GM03348 (cell line): Measurements from ENCODE around the gene APOM.
A peak's percentile ranks its signal among the peaks of the same experiment; 100 is the strongest.

Source experiments
- DNase-seq: peaks from one replicate; pipeline ENCODE4 v3.0.0; 2012; ENCODE audit warnings: low spot score

The APOM gene

DNA sequence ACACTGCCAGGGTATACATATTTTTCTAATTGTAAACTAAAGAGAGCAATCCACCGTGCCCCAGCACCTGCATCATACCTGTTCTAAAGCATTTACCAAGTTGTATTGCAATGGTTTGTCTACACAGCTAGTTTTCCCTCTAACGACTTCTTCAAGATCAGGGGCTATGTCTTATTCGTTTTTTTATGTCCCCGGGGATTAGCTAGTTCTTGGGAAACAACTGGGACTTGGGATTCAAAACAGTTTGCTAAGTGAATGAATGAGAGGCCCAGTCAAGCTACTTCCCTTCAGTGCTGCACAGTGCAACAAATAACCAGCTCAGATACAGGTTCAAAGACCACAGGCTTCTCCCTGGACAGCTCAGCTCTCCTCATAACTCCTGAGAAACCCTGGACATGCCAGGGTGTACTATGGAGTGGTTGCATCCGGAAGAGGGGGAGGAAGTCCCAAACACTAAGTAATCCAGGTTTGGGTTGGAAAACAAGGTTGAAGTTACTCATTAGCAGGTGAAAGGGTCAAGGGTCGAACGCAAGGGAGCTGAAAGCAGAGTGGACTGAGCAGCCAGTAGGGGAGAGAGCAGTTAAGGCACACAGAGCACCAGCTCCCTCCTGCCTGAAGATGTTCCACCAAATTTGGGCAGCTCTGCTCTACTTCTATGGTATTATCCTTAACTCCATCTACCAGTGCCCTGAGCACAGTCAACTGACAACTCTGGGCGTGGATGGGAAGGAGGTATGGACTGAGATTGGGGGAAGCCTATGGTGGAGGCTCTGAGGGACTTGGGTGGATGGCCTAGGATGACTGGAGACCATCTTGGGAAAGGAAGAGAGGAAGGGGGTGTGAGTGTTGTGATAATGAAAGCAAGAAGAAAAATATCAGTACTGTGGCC lies at the start of gene APOM:
APOM (plus strand) TSS at position 546 of the 889 bp plus-strand sequence; CDS start at position 619, 73 bp downstream.
- DNase-seq: no peak

DNA sequence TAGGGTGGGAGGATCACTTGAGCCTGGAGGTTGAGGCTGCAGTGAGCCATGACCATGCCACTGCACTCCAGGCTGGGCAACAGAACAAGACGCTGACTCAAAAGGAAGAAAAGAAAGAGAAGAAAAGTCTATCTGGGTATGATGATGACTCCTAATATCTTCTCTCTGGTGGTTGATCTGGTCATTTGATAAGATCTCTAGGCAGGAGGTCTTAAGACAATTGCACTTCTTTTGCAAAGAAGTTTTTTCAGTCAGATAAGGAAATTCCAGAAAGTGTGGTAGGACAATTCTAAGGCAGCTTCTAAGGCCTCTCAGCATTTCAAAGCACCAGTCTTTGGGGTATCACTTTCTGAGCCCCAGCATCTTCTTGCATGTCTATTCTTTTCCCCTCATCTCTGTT lies 48.4 kb upstream of the APOM start:
- no peak for DNase-seq

DNA sequence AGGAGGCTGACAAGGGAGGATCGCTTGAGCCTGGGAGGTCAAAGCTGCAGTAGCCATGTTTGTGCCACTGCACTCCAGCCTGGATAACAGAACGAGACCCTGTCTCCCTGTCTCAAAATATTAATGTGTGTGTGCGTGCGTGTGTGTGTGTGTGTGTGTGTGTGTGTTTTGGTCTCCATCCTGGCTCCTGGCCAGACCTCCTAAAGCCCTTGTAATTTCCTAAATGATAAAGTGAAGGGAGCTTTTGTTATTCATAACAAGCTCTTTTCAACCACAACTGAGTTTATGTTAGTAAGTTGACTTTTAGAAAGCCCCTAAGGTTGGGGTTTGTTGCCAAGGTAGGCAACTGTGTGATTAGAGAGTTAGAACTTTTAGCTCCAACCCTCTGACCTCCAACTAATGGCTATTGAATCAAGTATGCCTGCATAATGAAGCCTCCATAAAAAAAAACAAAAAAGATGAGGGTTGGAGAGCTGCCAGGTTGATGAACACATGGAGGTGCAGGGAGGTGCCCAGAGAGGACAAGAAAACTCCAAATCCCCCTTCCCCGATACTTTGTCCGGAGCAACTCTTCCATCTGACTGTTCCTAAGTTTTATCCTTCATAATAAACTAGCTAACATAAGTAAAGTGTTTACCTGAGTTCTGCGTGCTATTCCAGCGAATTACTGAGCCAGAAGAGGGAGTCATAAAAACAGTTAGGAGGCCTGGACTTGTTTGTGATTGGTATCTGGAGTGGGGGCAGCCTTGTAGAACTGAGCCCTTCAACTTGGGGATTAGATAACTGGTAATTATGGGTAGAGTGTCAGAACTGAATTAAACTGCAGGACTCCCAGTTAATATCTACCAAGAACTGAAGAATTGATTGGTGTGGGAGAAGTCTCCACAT lies 45.9 kb upstream of the APOM start:
- DNase-seq: no peak

DNA sequence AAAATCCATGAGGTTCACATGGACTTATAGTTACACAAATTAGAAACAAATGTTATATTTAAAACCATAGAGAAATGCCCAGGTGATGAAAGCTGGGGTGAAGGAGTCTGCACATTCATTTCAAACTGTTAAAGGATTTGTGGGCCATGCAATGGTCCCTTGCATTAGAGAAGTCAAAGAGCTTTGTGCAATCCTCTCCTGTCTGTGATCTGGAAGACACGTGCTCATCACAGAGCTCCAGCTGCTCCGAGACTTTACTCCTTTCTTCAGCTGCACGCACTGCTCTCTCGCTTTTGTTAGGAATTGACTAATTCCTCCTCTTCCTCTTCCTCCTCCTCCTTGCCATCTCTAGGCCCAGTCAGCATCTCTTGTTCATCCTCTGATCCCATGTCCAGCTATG lies 44.7 kb upstream of the APOM start:
- DNase-seq: peak; percentile 26

DNA sequence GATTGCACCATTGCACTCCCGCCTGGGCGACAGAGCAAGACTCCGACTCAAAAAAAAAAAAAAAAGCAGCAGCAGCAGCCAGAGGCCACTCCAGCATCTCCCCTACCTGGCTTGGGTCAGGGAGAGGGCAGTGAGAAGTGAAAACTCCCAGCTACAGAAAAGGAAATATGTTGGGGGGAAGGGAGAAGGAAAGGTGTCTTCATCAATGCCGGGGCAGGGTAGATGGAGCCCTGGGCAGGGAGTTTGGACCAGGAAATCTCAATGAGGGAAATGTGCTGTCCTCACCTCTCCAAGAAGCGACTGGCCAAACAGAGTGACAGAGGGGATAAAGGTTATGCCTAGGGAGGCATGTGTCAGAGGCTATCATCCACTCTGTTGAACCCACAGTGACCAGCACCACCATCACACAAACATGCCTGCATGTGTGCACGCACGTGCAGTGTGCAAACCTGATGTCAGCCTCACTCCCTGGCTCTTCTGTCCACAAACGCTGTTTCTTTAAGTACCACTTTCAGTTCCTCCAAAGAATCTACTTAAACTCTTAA lies 41.5 kb upstream of the APOM start:
- DNase-seq: no peak

DNA sequence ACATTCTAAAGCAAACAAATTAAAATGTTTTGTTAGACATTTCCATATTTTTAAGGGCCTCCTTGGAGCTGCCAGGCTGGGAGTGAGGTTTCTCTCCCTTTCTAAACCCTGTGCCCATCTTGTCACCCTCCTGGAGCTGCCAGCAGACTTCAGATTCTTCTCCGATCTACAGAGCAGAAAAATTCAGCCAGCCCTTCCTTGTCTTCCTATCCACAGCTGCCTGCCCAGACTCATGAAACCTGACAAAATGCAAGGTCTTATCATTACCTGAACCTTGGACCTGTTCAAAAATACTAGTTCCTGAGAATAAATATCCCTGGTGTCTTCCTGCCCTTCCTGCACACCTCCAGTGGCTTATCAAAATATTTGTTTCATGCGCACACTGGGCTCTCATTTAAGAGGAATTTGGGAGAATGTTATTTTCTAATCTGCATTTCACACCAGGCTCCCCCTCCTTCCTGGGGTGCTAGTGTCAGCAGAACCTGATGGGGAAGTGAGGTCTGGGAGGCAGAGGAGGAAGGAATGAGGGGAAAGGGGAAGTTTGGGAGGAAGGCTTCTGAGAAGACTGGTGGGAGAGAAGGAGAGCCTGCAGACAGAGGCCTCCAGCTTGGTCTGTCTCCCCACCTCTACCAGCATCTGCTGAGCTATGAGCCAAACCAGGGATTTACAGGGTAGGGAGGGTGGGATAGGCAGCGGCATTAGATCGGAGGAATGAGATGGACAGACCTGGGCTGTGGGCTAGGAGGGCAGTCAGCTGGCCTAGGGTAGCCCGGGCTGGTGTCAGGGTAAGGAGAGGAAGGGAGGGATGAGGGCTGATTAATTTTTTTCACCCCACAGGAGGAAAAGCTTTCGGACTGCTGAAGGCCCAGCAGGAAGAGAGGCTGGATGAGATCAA lies 40.8 kb upstream of the APOM start, which contains the start of gene AIF1:
AIF1 (plus strand) TSS at position 551 of the 895 bp plus-strand sequence; CDS start at position 647, 96 bp downstream.
- no peak for DNase-seq

DNA sequence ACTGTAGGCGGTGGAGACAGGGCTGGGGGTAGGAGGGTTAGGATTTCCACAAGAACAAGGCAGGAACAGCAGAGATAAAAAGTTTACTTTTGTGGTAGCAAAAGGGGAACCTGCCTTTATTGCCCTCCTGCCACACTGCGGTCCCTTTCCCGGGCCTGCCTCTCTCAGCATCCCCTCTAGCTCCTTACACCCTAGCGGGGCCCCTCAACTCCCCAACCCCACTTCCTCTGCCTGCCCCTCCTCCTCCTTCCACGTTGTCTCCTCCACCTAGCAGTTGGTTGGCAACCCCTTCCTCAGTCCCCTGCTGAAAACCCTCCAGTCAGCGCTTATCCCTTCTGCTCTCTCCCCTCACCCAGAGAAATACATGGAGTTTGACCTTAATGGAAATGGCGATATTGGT lies 39.9 kb upstream of the APOM start:
- DNase-seq: no peak

DNA sequence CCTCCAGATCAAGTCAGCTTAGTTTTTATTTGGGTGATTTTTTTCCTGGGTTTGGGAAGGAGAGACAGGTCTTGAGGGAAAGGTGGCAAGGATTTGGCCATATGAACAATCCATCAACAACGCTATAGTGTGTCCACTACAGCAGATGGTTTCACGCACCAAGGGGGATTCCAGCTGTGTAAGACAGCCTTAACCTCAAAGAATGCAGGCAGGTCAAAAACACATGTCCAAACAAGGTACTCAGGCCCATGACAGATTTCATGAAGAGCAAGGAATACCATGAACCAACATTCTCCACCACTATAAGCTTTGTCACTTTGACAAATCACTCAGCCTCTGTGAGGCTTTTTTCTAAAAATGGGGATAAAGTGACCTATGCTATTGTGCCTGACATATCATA lies 38.7 kb upstream of the APOM start:
- DNase-seq: no peak

DNA sequence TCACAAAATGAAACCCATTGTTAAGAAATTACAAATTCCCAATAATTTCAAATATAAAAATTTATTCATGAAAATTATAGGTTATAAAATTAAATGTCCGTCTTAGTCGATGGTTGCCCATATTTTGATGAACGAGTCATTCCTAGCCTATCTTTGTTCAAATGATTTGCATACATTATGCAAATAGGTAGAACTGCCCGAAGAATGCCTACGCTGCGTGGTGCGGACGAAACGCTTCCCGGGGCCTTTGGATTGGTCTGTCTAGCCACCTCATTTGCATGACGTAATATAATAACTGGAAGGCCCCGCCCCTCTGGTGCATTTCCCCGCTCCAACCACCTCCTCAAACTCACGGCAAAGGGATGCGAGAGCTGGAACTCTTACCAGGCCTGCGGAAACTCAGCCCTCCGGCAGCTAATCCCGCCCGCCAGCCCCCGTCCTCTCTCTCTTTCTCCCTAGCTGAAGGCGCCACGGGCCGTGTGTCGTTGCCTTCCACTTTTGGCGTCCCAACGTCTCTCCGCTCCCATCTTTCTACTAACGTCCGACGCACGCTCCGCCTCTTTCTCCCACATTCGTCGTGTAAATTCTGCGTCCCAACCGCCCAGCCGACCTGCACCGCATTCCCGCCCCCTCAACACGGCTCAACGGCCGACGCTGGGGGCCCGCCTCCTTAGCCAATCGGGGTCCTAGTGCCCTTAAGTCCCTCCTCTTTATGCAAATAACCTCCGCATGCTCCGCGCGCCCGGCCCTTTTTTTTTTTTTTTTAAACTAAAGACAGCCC lies 35.7 kb upstream of the APOM start:
- DNase-seq: peak; percentile 97

DNA sequence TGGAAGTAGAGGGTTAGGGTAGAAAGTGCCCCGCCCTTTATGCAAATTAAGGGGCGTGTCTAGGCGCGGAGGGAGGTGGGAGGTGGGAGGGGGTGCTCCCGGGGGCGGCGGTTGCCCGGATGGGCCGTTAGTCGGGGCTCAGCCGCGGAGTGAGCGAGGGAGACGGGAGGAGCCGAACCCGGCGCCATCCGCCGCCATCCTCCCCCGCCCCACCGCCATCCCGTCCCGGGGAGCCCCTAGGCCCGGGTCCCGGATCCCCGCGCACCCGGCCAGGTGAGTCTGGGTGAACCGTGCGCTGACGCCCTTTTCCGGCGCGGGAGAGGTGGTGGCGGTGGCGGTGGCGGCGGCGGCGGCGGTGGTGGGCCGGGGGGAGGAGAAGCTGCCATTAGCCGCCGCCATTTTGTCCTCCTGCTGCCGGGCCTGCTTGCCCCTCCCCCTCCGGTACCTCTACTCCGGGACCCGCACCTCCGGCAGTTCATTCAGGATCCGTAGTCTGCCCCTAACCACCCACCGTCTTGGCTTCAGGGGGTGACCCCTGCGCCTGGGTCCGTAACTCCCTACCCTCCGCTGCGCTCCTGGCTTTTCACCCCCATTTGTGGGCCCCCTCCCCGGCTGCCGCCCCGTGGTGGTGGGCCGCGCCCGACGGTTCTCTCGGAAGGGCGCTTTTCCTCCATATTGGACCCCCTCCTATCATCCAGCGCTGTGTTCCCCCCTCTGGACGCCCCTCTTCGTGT lies 34.9 kb upstream of the APOM start, which contains the start of gene PRRC2A:
PRRC2A (plus strand) TSS at position 130 of the 734 bp plus-strand sequence. CDS start 2,075 bp downstream, outside the sequence.
- DNase-seq: peak; percentile 87

DNA sequence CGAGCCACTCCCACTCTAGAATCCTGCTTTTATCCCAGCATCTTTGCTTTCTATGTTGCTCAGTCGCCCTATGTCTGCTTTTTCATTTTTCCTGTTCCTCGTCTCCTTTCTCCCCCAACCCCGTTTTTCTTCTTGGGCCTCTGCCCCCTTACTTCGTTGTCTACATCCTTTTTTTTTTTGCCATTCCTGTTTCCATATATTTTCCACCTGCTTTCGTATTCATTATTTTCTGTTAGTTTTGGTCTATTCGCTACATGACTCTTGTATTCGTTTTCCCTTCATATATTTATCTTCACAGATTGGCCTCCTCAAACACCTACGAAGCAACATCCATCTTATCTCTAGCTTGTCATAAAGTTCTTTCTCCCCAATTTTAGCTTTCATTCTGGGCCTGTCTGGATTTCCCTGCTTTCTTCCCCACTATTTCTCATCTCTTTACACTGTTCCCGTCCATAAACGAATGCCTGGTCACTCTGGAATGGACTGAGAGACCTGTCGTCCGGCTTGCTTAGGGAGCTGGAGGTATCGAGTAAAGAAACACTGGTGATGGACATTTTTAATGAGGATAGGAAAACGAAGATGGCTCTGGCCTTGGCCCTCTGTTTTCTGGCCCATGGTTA lies 34.3 kb upstream of the APOM start:
- DNase-seq: no peak

DNA sequence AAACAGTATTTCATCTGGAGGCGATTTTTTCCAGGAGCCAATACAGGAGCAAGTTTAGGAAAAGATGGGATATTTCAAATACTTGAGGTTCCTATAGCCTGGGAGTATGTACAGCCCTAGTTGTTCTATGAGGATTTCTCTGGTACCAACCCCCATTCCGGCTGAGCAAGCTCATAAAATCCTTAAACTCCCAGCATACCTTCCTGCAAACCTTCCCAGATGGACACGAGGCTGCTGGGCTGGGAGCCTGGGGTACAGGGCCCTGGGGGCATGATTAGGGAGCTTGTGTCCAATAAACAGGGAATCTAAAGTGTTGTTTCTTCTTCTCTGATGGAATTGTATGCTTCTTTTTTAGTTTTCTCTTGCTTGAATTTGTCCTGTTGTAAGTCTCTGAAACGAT lies 33.7 kb upstream of the APOM start:
- DNase-seq: peak; percentile 40

DNA sequence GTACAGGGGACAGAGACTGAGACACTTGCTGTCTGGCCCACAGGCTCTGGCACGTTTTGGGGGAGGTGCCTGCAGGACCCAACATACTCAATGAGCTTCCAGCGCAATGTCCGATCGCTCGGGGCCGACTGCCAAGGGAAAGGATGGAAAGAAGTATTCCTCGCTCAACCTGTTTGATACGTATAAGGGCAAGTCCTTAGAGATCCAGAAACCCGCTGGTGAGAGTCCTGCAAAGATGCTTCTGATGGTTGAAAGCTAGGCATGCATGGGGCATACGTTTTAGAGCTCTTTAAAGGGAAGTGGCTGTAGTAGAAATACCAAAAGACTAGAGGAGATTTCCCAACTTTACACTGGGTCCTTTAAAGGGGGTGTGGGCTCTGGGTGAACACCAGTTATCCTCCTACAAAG lies 33.0 kb upstream of the APOM start:
- no peak for DNase-seq

DNA sequence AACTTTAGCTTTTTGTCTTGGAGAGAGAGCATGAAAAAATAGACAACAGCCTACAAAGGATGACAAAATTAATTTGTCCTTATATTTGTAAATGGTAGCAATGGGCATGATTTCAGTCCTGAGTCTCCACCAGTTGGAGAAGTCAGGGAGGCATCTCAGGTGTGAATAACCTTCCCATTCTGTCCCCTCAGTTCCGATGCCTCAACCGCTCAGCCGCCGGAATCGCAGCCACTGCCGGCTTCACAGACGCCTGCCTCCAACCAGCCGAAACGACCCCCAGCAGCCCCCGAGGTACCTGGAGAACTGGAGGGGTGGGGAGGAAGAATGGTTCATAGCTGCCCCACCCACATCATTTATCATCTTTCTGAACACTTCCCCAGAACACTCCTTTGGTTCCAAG lies 31.6 kb upstream of the APOM start:
- DNase-seq: no peak

DNA sequence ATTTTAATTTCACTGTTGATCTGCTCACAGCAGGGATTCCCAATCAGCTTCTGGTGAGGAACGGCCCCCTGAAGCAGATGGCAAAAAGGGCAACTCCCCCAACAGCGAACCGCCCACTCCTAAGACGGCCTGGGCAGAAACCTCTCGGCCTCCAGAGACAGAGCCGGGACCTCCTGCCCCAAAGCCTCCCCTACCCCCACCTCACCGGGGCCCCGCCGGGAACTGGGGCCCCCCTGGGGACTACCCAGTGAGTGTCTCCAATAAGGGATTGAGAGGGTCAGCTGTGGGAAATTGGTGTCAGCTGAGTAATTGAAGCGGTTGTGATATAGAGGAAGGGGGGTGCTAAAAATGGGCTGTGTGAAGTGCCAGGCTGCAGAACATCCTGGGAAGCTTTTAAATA lies 28.7 kb upstream of the APOM start:
- DNase-seq: no peak

DNA sequence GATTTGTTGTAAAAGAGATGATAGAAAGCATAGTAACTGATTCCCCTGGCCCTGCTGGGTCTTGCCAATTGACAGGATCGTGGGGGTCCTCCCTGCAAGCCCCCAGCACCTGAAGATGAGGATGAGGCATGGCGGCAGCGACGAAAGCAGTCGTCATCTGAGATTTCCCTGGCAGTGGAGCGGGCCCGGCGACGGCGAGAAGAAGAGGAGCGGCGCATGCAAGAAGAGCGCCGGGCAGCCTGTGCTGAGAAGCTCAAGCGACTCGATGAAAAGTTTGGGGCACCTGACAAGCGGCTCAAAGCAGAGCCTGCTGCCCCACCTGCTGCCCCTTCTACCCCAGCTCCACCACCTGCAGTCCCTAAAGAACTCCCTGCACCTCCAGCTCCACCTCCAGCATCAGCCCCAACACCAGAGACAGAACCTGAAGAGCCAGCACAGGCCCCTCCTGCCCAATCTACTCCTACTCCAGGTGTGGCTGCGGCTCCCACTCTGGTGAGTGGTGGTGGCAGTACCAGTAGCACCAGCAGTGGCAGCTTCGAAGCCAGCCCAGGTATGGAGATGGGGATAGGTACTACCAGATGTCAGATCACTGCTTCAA lies 27.9 kb upstream of the APOM start:
- DNase-seq: no peak

DNA sequence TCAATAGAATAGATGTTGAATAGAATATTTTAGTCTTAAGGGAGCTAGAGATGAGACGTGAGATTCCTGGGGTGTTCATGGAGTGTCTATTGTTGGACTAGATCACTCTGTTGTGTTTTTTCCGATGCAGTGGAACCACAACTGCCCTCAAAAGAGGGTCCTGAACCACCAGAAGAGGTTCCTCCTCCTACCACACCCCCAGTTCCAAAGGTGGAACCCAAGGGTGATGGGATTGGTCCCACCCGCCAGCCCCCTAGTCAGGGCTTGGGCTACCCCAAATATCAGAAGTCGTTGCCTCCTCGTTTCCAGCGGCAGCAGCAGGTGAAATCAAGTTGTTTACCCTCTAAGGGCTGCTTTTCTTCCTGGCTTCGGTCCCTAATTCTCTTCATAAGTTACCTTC lies 26.7 kb upstream of the APOM start:
- no peak for DNase-seq

DNA sequence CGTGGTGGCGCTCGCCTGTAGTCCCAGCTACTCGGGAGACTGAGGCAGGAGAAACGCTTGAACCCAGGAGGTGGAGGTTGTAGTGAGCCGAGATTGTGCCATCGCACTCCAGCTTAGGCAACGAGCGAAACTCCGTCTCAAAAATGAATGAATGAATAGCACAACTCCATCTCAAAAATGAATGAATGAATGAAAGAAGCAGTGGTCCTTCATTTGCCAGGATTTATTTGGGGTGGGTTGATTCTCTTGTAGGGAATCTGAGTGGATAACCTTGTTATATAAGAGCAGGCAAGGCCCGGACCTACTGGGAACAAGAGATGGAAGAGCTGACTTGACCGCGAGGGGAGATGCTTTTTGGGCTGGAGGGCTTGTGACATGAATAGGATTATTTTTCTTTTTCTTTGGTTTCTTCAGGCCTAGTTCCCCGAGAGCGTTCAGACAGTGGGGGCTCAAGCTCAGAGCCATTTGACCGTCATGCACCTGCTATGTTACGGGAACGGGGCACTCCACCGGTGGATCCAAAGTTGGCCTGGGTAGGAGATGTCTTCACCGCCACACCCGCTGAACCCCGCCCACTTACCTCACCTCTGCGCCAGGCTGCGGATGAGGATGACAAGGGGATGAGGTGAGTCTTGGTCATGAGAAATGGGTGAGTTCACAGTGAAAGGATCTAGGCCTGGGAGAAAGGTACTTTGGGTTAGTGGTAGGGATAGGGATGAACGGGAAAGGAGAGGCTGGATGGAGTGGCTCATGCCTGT lies 25.3 kb upstream of the APOM start:
- no peak for DNase-seq
